HG02852 (cell line): ENCODE results near the gene LAMB2.

ENCODE experiments used
- ATAC-seq: cut with Tn5 transposase; IDR thresholded peaks from one replicate; pipeline ENCODE4 v1.9.1; 2021; ENCODE audit warnings: mild to moderate bottlenecking, moderate library complexity; ENCODE audit not compliant: unreplicated experiment

The LAMB2 gene

GRCh38 chr3:49161808-49162530 lies 29.1 kb upstream of the LAMB2 start:
- ATAC-seq: no peak

- ATAC-seq: no peak
Measured at GRCh38 chr3:49161197-49161596, 28.3 kb upstream of the LAMB2 start.

GRCh38 chr3:49158792-49159191 lies 25.9 kb upstream of the LAMB2 start:
- no peak for ATAC-seq

GRCh38 chr3:49158103-49158709 lies 25.4 kb upstream of the LAMB2 start:
- ATAC-seq: no peak

- no peak for ATAC-seq
Measured at GRCh38 chr3:49157289-49157688, 24.4 kb upstream of the LAMB2 start.

- no peak for ATAC-seq
Measured at GRCh38 chr3:49153349-49153912, 20.6 kb upstream of the LAMB2 start.

- no peak for ATAC-seq
Measured at GRCh38 chr3:49151610-49152009, 18.8 kb upstream of the LAMB2 start.

GRCh38 chr3:49148159-49148558 lies 15.3 kb upstream of the LAMB2 start:
- no peak for ATAC-seq

GRCh38 chr3:49140080-49140479 lies 7.2 kb upstream of the LAMB2 start:
- no peak for ATAC-seq

GRCh38 chr3:49135499-49135898 lies 2.6 kb upstream of the LAMB2 start:
- no peak for ATAC-seq

GRCh38 chr3:49134471-49135265 lies 1.8 kb upstream of the LAMB2 start:
- no peak for ATAC-seq

GRCh38 chr3:49133226-49133951 lies 539 bp upstream of the LAMB2 start:
- no peak for ATAC-seq

- ATAC-seq: no peak
Measured at GRCh38 chr3:49132073-49132436, 795 bp downstream of the LAMB2 start.

- no peak for ATAC-seq
Measured at GRCh38 chr3:49131576-49131975, 1.3 kb downstream of the LAMB2 start.

GRCh38 chr3:49131040-49131439 lies 1.8 kb downstream of the LAMB2 start:
- no peak for ATAC-seq

- no peak for ATAC-seq
Measured at GRCh38 chr3:49124991-49125670, 7.7 kb downstream of the LAMB2 start.

- no peak for ATAC-seq
Measured at GRCh38 chr3:49124203-49124602, 8.6 kb downstream of the LAMB2 start.

- no peak for ATAC-seq
Measured at GRCh38 chr3:49123687-49124086, 9.2 kb downstream of the LAMB2 start.

- ATAC-seq: no peak
Measured at GRCh38 chr3:49122886-49123545, 9.8 kb downstream of the LAMB2 start.

GRCh38 chr3:49122451-49122850 lies 10.4 kb downstream of the LAMB2 start:
- no peak for ATAC-seq
